Spleen (tissue), 11 donors: ENCODE results near the gene MIEF1. TPM values are rescaled to one million over a fixed set of nuclear protein-coding genes. Genes with fewer than 3 reads are reported as not detected.

Experiments
- DNase-seq: peaks from one replicate; pipeline ENCODE4 v3.0.0-alpha.2; 2020
- H3K27ac ChIP-seq, 8 donors: fragments of 200-600 bp; sonication (generic) in 7 of 8; 1 replicate in 4 of 8; 2 replicates in 4 of 8; pipeline versions ENCODE4 v1.5.0 to v1.8.0; 2016 to 2021; ENCODE audit warnings: inconsistent platforms in 4 of 8, mild to moderate bottlenecking in 4 of 8, moderate library complexity in 1 of 8
- H3K27me3 ChIP-seq, 7 donors: fragments of 200-600 bp; sonication (generic) in 6 of 7; replicated peaks in 1 of 7; 1 replicate in 4 of 7; 2 replicates in 3 of 7; pipeline versions ENCODE4 v1.5.0 to v1.8.0; 2016 to 2021; ENCODE audit warnings: inconsistent platforms in 3 of 7, mild to moderate bottlenecking in 1 of 7
- H3K36me3 ChIP-seq, 6 donors: fragments of 200-600 bp; sonication (generic) in 5 of 6; 1 replicate in 4 of 6; 2 replicates in 2 of 6; pipeline versions ENCODE4 v1.5.0 to v1.8.0; 2016 to 2021; ENCODE audit warnings: inconsistent platforms in 2 of 6
- H3K4me1 ChIP-seq, 6 donors: fragments of 200-600 bp; sonication (generic) in 5 of 6; 1 replicate in 3 of 6; 2 replicates in 3 of 6; pipeline versions ENCODE4 v1.5.0 to v1.8.0; 2016 to 2021; ENCODE audit warnings: inconsistent platforms in 3 of 6
- H3K4me3 ChIP-seq, 8 donors: fragments of 200-600 bp; sonication (generic) in 7 of 8; 1 replicate in 4 of 8; 2 replicates in 4 of 8; pipeline versions ENCODE4 v1.5.0 to v1.8.0; 2016 to 2021; ENCODE audit warnings: inconsistent platforms in 4 of 8, mild to moderate bottlenecking in 4 of 8, moderate library complexity in 2 of 8
- H3K9me3 ChIP-seq, 8 donors: fragments of 200-600 bp; sonication (generic) in 7 of 8; 1 replicate in 4 of 8; 2 replicates in 4 of 8; pipeline versions ENCODE4 v1.5.0 to v1.8.0; 2016 to 2021; ENCODE audit warnings: inconsistent platforms in 4 of 8
- POLR2A ChIP-seq, 3 donors: fragments of 450-650 bp; IDR thresholded peaks; one replicate each; pipeline ENCODE4 v1.5.1; 2017; ENCODE audit warnings: antibody characterized with exemption in 3 of 3, mild to moderate bottlenecking in 1 of 3
- POLR2AphosphoS5 ChIP-seq, 3 donors: sonication (generic); formaldehyde crosslinking; IDR thresholded peaks; one replicate each; pipeline ENCODE4 v1.5.1; 2017; ENCODE audit warnings: antibody characterized with exemption in 3 of 3
- WGBS, 5 donors: extraction: QIAGEN DNeasy Blood & Tissue Kit in 3 of 5; methylation state at CpG; one replicate each; pipeline versions ENCODE4 v1.1.5 to v1.1.7; 2013 to 2018; 5-methylcytosine and 5-hydroxymethylcytosine counted together
- intact Hi-C: fragments of 100-400 bp; cut with DNase I; formaldehyde crosslinking; loops from one replicate; pipeline ENCODE4 v1.15.0; 2023; ENCODE audit warnings: low total_unique reads
- polyA plus RNA-seq, 3 donors: library from polyadenylated mRNA; stranded (reverse); fragments of 200-250 nt; gene quantifications; one replicate each; pipeline ENCODE4 v1.2.1, GENCODE V29; 2013
- total RNA-seq, 7 donors: library from RNA; depleted of rRNA in 3 of 7; stranded (reverse); fragments of >200 nt in 3 of 7; fragmentation: NEBNext Ultra II Directional in 4 of 7; extraction: Animal tissue kit (Norgen Biotek cat#: 25700) in 4 of 7; gene quantifications; one replicate each; pipeline versions ENCODE4 v1.1.0 to v1.2.1, GENCODE V29; 2016 to 2021
- TF ChIP-seq, protein P1 (sequence below), 11 experiments: fragments of 200-600 bp in 7 of 11; fragments of 450-650 bp in 4 of 11; sonication (generic) in 4 of 11; IDR thresholded peaks in 8 of 11; conservative IDR thresholded peaks in 3 of 11; 1 replicate in 7 of 11; 2 replicates in 4 of 11; pipeline versions ENCODE4 v1.4.0 to v1.8.0; 2016 to 2021; ENCODE audit warnings: antibody characterized with exemption in 11 of 11, inconsistent platforms in 4 of 11, mild to moderate bottlenecking in 1 of 11
- donor health status: healthy with polysubstance abuse.
- donor health status: DM: no; HTN: no; CAD: no; lungs with moderate emphysema.
- donor health status: DM: no; HTN: no; CAD: no.
- donor health status: Bipolar disorder and iron deficiency.
- donor health status: healthy.
- donor health status: DM: no; HTN: no; CAD: no.
- donor health status: DM: yes; HTN: yes; CAD: no.

The MIEF1 gene
- total and polyA plus RNA-seq, 10 donors = 5.8 to 31.4 (median 25.9) TPM

DNA sequence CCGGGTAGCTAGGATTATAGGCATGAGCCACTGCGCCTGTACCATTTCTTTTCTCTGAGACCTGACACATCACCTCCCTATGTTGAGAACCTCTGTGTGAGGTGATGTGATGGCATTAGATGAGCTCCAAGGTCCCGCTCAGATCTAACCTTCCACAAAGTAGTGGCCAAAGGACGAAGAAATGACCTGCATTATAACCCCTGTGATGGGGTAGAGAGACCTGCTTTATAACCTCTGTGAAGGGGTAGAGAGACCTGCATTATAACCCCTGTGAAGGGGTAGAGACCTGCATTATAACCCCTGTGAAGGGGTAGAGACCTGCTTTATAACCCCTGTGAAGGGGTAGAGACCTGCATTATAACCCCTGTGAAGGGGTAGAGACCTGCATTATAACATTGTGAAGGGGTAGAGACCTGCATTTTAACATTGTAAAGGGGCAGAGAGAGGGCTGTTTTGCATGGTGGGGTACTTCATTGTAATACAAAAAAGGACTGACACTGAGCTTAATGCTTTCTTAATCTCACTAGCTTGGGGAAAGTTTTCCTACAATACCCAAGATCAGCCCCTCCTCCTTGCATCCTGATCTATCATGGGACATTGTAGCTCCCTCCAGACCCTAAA is 8.5 kb downstream of the MIEF1 start:
- Histone ChIP-seq H3K36me3 (peaks cover 0 to 100% (median 94%) of the 10 kb centered on the region in 6 donors), H3K4me3 (no peak overlapping the region), H3K27ac (peak overlapping the region in 2 of 8 donors; percentile 61 to 63), H3K27me3 (no peaks in the 10 kb centered on the region), H3K9me3 (peaks cover 0 to 10% (median 0%) of the 10 kb centered on the region in 8 donors), H3K4me1 (peaks cover 2 to 76% (median 29%) of the 10 kb centered on the region in 6 donors)
- DNase-seq = no peak
- intact Hi-C loops = loop anchor here (10.0 kb wide), 1 partner anchor 336 kb away; no protein-coding TSS in a partner anchor
- TF ChIP-seq, protein P1, sequence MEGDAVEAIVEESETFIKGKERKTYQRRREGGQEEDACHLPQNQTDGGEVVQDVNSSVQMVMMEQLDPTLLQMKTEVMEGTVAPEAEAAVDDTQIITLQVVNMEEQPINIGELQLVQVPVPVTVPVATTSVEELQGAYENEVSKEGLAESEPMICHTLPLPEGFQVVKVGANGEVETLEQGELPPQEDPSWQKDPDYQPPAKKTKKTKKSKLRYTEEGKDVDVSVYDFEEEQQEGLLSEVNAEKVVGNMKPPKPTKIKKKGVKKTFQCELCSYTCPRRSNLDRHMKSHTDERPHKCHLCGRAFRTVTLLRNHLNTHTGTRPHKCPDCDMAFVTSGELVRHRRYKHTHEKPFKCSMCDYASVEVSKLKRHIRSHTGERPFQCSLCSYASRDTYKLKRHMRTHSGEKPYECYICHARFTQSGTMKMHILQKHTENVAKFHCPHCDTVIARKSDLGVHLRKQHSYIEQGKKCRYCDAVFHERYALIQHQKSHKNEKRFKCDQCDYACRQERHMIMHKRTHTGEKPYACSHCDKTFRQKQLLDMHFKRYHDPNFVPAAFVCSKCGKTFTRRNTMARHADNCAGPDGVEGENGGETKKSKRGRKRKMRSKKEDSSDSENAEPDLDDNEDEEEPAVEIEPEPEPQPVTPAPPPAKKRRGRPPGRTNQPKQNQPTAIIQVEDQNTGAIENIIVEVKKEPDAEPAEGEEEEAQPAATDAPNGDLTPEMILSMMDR (IDR thresholded peaks at IDR 0.05 in 8 of 11, conservative IDR thresholded peaks at IDR 0.05 in 3 of 11) = no peak
- TF ChIP-seq POLR2A (IDR thresholded peaks at IDR 0.05) = no peak
- 90 to 99% (median 95%) methylated on average over 4 of the region's 4 CpGs for WGBS, 5 donors

DNA sequence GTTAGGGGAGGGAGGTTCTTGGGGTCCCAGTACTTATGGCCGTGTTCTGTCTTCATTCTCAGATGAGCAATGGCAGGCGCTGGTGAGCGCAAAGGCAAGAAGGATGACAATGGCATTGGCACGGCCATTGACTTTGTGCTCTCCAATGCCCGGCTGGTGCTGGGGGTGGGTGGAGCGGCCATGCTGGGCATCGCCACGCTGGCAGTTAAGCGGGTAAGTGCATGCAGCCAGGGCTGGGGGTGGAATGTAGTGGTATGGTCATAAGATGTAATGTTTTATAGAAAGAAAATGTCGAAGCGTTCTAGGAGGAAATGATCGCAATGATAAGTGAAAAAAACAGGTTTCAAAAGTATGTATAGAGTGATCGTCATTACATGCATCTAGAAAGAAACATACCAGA is 9.1 kb downstream of the MIEF1 start:
- Histone ChIP-seq H3K27ac (peak overlapping the region in 1 of 8 donors; percentile 63), H3K27me3 (no peaks in the 10 kb centered on the region), H3K4me3 (no peak overlapping the region), H3K9me3 (peaks cover 0 to 10% (median 0%) of the 10 kb centered on the region in 8 donors), H3K4me1 (peaks cover 2 to 76% (median 31%) of the 10 kb centered on the region in 6 donors), H3K36me3 (peaks cover 0 to 100% (median 92%) of the 10 kb centered on the region in 6 donors)
- no peak for DNase-seq
- WGBS, 5 donors = 94 to 97% (median 95%) methylated on average over 13 of the region's 13 CpGs
- TF ChIP-seq, protein P1 (IDR thresholded peaks at IDR 0.05 in 8 of 11, conservative IDR thresholded peaks at IDR 0.05 in 3 of 11) = no peak
- TF ChIP-seq POLR2AphosphoS5 (IDR thresholded peaks at IDR 0.05) = peak in 1 of 3 donors; percentile 13
- intact Hi-C loops = loop anchor here (10.0 kb wide), 1 partner anchor 336 kb away; no protein-coding TSS in a partner anchor

DNA sequence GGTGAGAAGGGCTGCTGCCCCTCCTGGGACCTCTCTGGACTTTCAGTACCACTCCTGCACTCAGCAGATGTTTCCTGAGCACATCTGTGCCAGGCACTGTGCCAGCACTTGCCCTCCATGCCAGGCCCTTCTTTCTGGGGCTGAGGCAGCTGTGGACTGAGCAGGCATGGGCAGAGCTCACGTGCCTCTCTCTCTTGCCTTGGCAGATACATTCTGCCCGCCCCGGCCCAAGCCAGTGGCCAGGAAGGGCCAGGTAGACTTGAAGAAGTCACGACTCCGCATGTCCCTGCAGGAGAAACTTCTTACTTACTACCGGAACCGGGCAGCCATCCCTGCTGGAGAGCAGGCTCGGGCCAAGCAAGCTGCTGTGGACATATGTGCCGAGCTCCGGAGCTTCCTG is 9.9 kb downstream of the MIEF1 start:
- no peak overlapping the region for H3K4me3 ChIP-seq
- H3K4me1 ChIP-seq = peaks cover 2 to 71% (median 28%) of the 10 kb centered on the region in 6 donors
- no peak for TF ChIP-seq POLR2A (IDR thresholded peaks at IDR 0.05)
- peak in 1 of 3 donors; percentile 28 for TF ChIP-seq POLR2AphosphoS5 (IDR thresholded peaks at IDR 0.05)
- H3K36me3 ChIP-seq = peaks cover 0 to 100% (median 84%) of the 10 kb centered on the region in 6 donors
- intact Hi-C loops = loop anchor here (10.0 kb wide), 1 partner anchor 337 kb away; no protein-coding TSS in a partner anchor
- H3K9me3 ChIP-seq = peaks cover 0 to 10% (median 0%) of the 10 kb centered on the region in 8 donors
- no peak for DNase-seq
- peak overlapping the region in 1 of 8 donors; percentile 8 for H3K27ac ChIP-seq
- 90 to 97% (median 95%) methylated on average over 6 to 10 of the region's 10 CpGs for WGBS, 5 donors
- no peaks in the 10 kb centered on the region for H3K27me3 ChIP-seq

DNA sequence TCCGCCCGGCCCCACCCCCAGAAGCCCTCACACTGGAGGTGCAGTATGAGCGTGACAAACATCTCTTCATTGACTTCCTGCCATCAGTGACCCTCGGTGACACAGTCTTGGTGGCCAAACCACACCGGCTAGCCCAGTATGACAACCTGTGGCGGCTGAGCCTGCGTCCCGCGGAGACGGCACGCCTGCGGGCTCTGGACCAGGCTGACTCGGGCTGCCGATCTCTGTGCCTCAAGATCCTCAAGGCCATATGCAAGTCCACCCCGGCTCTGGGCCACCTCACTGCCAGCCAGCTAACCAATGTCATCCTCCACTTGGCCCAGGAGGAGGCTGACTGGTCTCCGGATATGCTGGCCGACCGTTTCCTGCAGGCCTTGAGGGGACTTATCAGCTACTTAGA is 11.7 kb downstream of the MIEF1 start:
- whole genome bisulfite sequencing, 5 donors = 73 to 80% (median 80%) methylated on average over 14 to 18 of the region's 18 CpGs
- DNase-seq = no peak
- H3K4me3 ChIP-seq = no peak overlapping the region
- peaks cover 0 to 10% (median 0%) of the 10 kb centered on the region in 8 donors for H3K9me3 ChIP-seq
- TF ChIP-seq, protein P1 (IDR thresholded peaks at IDR 0.05 in 8 of 11, conservative IDR thresholded peaks at IDR 0.05 in 3 of 11) = no peak
- no peak for TF ChIP-seq POLR2A (IDR thresholded peaks at IDR 0.05)
- peak; percentile 40 to 74 (median 71) for TF ChIP-seq POLR2AphosphoS5 (IDR thresholded peaks at IDR 0.05)
- peaks cover 4 to 67% (median 31%) of the 10 kb centered on the region in 6 donors for H3K4me1 ChIP-seq
- H3K36me3 ChIP-seq = peaks cover 0 to 89% (median 74%) of the 10 kb centered on the region in 6 donors
- peak overlapping the region in 5 of 8 donors; percentile 23 to 67 (median 47) for H3K27ac ChIP-seq
- H3K27me3 ChIP-seq = no peaks in the 10 kb centered on the region
- intact Hi-C loops = loop anchor here (10.0 kb wide), 1 partner anchor 339 kb away; no protein-coding TSS in a partner anchor
